H54 (cell line): Measurements from ENCODE around the gene PIK3R3.

Experiments used
- DNase-seq: peaks from one replicate; pipeline ENCODE4 v3.0.0; 2011; ENCODE audit warnings: low spot score, mixed read lengths; ENCODE audit not compliant: insufficient read length
- FAIRE-seq: peaks from 3 replicates; lab custom pipeline; 2011; peaks lifted over from hg19 to GRCh38; lab: Jason Lieb, UNC
- POLR2A ChIP-seq: IDR thresholded peaks from 2 replicates; pipeline ENCODE4 v1.6.1; 2011; ENCODE audit warnings: low read depth, mild to moderate bottlenecking, low read length

Gene PIK3R3

GRCh38 chr1:46132529-46133180, at the start of gene PIK3R3:
TSS of gene PIK3R3 (minus strand) at chr1:46132629. CDS start at chr1:46131952, 677 bp downstream.
- DNase-seq = peak; percentile 96
- TF ChIP-seq POLR2A = peak; percentile 98
- FAIRE-seq = peak; percentile 89

- no peak for DNase-seq
- FAIRE-seq = no peak
These were observed 49.2 kb upstream of the PIK3R3 start for GRCh38 chr1:46181343-46182260.

GRCh38 chr1:46180082-46180616, 47.7 kb upstream of the PIK3R3 start:
- FAIRE-seq (no peak), DNase-seq (no peak)
- no peak for TF ChIP-seq POLR2A

More at GRCh38 chr1:46181343-46182260, 49.2 kb upstream of the PIK3R3 start:
- no peak for TF ChIP-seq POLR2A

GRCh38 chr1:46179138-46180081, 47.0 kb upstream of the PIK3R3 start:
- DNase-seq = peak; percentile 84
- FAIRE-seq = no peak
- no peak for TF ChIP-seq POLR2A

GRCh38 chr1:46176211-46176865, 43.9 kb upstream of the PIK3R3 start, which contains the start of gene P3R3URF:
TSS of gene P3R3URF (minus strand) at chr1:46176488. CDS start at chr1:46176471, 17 bp downstream.
- DNase-seq (no peak), FAIRE-seq (no peak)
- no peak for TF ChIP-seq POLR2A

GRCh38 chr1:46175243-46175642, 42.8 kb upstream of the PIK3R3 start:
- no peak for TF ChIP-seq POLR2A
- DNase-seq (no peak), FAIRE-seq (no peak)

- no peak for TF ChIP-seq POLR2A
- no peak for FAIRE-seq
- no peak for DNase-seq
These were observed 42.2 kb upstream of the PIK3R3 start, which contains the start of gene TSPAN1 for GRCh38 chr1:46174448-46175231. TSS of gene TSPAN1 (plus strand) at chr1:46175087. CDS start at chr1:46181108, 6,021 bp downstream.

- no peak for DNase-seq
- FAIRE-seq = no peak
These were observed 41.0 kb upstream of the PIK3R3 start for GRCh38 chr1:46173361-46173856.

GRCh38 chr1:46172321-46172720, 39.9 kb upstream of the PIK3R3 start:
- DNase-seq = no peak
- TF ChIP-seq POLR2A = no peak
- FAIRE-seq = no peak

More at GRCh38 chr1:46173361-46173856, 41.0 kb upstream of the PIK3R3 start:
- no peak for TF ChIP-seq POLR2A

- no peak for DNase-seq
- no peak for TF ChIP-seq POLR2A
- no peak for FAIRE-seq
These were observed 39.4 kb upstream of the PIK3R3 start for GRCh38 chr1:46171871-46172270.

GRCh38 chr1:46171351-46171750, 38.9 kb upstream of the PIK3R3 start:
- TF ChIP-seq POLR2A = no peak
- no peak for FAIRE-seq

More at GRCh38 chr1:46171351-46171750, 38.9 kb upstream of the PIK3R3 start:
- DNase-seq = no peak
